Mononuclear cell (primary cell): Measurements from ENCODE around the gene PHF14. TPM values are rescaled to one million over a fixed set of nuclear protein-coding genes. Genes with fewer than 3 reads are reported as not detected.
"Not testable (repeated sequence)": the region's sequence is repeated elsewhere in the genome, so short reads cannot be mapped to it uniquely, and the experiment has no call there.

Experiments used
- H3K27me3 ChIP-seq: 2 replicates; pipeline ENCODE4 v1.6.0; 2011; ENCODE audit warnings: low read length, control low read depth; ENCODE audit not compliant: insufficient read depth
- H3K4me1 ChIP-seq: 2 replicates; pipeline ENCODE4 v1.5.1; 2011; ENCODE audit warnings: mild to moderate bottlenecking, low read length, control low read depth; ENCODE audit not compliant: insufficient read depth
- H3K4me3 ChIP-seq: 2 replicates; pipeline ENCODE4 v1.5.1; 2011; ENCODE audit warnings: mild to moderate bottlenecking, low read length, moderate library complexity
- H3K9me3 ChIP-seq: 2 replicates; pipeline ENCODE4 v1.5.1; 2011; ENCODE audit warnings: low read depth, mild to moderate bottlenecking, control low read depth, low read length
- total RNA-seq: library from RNA; depleted of rRNA; stranded (reverse); fragments of >200 nt; gene quantifications from one replicate; pipeline ENCODE4 v1.2.3, GENCODE V29; 2012

PHF14 gene, protein sequence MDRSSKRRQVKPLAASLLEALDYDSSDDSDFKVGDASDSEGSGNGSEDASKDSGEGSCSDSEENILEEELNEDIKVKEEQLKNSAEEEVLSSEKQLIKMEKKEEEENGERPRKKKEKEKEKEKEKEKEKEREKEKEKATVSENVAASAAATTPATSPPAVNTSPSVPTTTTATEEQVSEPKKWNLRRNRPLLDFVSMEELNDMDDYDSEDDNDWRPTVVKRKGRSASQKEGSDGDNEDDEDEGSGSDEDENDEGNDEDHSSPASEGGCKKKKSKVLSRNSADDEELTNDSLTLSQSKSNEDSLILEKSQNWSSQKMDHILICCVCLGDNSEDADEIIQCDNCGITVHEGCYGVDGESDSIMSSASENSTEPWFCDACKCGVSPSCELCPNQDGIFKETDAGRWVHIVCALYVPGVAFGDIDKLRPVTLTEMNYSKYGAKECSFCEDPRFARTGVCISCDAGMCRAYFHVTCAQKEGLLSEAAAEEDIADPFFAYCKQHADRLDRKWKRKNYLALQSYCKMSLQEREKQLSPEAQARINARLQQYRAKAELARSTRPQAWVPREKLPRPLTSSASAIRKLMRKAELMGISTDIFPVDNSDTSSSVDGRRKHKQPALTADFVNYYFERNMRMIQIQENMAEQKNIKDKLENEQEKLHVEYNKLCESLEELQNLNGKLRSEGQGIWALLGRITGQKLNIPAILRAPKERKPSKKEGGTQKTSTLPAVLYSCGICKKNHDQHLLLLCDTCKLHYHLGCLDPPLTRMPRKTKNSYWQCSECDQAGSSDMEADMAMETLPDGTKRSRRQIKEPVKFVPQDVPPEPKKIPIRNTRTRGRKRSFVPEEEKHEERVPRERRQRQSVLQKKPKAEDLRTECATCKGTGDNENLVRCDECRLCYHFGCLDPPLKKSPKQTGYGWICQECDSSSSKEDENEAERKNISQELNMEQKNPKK
- total RNA-seq: 21.9 TPM

DNA sequence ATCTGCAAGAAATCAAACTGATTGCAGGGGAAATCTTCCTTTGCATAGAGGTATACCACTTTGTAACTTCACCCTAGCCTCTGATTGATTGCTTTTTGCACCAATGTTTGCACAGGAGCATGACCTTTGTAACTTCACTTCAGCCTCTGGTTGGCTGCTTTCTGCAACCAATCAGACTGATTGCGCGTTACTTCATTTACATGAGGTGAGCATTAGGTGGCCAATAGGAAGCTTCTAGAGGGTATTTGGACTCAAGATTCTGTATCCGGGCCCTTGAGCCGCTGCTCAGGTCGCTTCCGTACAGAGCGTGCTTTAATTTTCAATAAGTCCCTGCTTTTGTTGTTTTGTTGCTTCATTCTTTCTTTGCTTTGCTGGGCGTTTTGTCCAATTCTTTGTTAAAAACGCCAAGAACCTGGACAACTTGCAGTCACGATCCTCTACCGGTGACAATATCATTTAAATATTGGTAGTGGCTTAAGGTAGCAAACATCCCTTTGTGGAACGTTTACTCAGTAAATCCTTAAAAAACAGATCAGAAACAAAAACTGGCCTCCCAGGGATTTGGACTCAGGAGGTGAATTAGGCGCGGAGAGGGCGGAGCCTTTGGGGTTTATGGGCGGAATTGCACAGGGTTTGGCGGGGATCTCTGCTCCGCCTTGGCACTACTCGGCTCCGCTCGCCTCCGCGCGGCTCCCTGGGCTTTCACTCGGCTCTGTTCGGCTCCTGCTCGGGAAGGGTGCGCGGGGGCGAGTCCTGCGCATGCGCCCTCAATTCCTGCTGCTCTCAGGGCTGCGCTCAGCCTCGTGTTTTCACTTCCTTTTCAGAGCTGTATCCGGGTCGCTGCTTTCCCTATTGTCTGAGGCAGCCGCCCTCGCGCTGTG, at the start of gene PHF14:
Gene PHF14, plus strand, starts transcription at position 812 of the 881 bp plus-strand sequence. CDS start 452 bp downstream, outside the sequence.
- H3K27me3 ChIP-seq: peaks cover 13% of the 10 kb centered on the region
- H3K4me1 ChIP-seq: peaks cover 18% of the 10 kb centered on the region
- H3K4me3 ChIP-seq: peak within 1 kb of the TSS; percentile 50
- no peaks in the 10 kb centered on the region for H3K9me3 ChIP-seq

DNA sequence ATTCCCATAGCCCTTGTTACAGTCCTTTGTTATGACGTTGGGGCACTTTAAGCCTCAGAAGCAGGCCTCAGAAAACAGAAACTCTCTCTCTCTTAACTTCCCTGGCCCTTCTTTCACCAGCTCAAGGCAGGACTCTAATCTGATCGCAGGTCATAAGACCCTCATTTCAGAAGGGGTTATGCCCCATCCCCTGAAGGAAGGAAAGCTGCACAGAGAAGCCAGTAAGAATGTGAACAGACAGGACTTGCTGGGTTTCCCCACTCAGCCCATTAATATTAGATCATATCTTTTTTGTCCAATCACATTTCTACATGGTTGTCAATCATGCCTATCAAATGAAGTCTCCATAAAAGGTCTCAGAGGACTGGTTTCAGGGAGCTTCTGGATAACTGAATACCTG, 49.3 kb upstream of the PHF14 start:
- H3K4me1 ChIP-seq: no peaks in the 10 kb centered on the region
- H3K27me3 ChIP-seq: no peaks in the 10 kb centered on the region
- no peaks in the 10 kb centered on the region for H3K9me3 ChIP-seq
- H3K4me3 ChIP-seq: no peak overlapping the region

DNA sequence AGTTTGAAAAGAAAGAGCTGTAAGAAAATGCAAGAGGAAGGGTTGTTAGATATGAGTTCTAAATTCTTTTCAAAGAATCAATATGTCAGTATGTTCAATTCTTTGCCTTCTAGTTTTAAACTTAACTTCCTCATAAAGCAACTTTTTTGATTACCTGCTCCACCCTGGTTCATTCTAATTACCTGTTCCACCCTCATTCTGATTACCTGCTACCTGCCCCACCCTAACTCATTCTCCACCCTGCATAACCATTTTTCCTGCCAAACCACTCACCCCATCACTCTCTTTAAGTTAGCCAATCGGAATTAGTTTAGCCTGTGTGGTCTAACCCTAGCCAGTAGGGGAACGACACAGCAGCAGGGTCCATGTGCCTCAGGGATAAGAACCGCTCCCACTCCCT, 45.5 kb upstream of the PHF14 start:
- not testable (repeated sequence) for H3K9me3 ChIP-seq, H3K27me3 ChIP-seq, H3K4me1 ChIP-seq, H3K4me3 ChIP-seq

DNA sequence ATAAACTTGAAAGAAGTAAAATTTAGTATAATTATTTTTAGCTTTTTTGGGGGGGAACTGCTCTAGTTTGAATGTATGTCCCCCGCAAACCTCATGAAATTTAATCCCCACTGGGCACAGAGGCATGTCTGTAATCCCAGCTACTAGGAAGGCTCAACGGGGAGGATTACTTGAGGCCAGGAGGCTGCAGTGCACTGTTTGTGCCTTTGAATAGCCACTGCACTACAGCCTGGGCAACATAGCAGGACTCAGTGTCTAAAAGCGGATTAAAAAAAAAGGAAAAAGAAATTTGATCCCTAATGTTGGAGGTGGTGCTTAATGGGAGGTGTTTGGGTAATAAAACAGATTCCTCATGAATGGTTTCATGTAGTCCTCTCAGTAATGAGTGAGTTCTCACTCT, 43.1 kb upstream of the PHF14 start:
- H3K4me3 ChIP-seq: no peak overlapping the region
- no peaks in the 10 kb centered on the region for H3K4me1 ChIP-seq
- H3K27me3 ChIP-seq: no peaks in the 10 kb centered on the region
- no peaks in the 10 kb centered on the region for H3K9me3 ChIP-seq

DNA sequence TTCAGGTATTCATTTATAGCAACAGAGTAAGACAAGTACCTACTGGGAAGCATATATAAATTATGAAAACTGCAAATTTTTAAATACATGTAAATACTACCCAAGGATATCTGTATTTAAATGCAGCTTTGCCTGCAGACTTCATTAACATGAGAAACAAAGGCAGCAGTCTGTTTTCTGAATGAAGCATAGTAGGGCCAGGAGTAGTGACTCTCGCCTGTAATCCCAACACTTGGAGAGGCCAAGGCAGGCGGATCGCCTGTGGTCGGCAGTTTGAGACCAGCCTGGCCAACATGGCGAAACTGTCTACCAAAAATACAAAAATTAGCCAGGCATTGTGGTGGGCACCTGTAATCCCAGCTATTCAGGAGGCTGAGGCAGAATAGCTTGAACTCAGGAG, 42.5 kb upstream of the PHF14 start:
- H3K27me3 ChIP-seq: no peaks in the 10 kb centered on the region
- no peaks in the 10 kb centered on the region for H3K4me1 ChIP-seq
- H3K9me3 ChIP-seq: no peaks in the 10 kb centered on the region
- H3K4me3 ChIP-seq: no peak overlapping the region

DNA sequence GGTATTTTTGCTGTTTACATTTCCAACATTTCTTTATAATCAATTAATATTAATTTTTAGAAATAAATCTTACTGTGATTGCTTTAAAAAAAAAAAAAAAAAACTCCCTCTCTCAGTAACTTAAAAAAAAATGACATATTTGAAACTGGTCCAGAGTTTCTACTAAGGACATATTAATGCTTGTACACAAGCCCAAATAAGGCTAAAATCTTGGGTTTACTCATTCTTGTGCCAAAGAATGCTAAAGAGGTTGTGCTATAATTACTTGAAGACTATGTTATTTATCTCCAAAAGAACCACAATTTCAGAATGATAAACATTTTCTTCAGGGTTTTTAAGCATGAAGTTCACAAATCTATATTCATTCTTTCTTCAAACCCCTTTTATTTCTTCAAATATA, 39.4 kb upstream of the PHF14 start:
- H3K9me3 ChIP-seq: no peaks in the 10 kb centered on the region
- no peaks in the 10 kb centered on the region for H3K27me3 ChIP-seq
- no peak overlapping the region for H3K4me3 ChIP-seq
- H3K4me1 ChIP-seq: peaks cover 2% of the 10 kb centered on the region

DNA sequence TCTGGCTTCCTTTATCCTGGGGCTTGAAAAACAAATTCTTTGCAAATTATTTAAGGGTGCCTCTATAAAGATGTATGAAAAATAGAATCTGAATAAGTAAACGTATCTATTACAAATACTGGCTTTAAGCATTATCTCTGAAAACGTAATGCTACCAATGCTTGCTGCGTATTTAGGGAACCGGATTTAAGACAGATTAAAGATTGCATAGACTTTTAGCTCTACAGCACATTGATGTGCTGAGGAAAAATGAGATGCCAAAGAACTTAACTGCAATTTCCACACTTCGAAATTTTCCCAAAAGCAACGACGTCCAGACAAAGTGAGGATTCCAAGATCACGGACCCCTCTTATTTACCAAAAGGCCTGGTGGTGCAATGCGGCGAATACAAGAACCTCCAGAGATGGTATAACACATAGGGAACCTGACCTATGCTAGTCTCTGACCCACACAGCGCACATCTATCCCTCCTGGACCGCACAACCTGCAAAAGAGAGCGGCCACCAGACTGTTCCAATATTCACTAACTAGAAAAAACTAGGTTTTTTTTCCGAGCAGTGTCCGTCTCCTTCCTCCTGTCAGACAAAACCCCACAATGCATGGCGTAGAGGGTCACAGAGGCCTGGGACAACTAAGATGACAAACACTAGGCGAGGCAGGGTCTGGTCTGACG, 34.3 kb upstream of the PHF14 start:
- Histone ChIP-seq H3K9me3 (no peaks in the 10 kb centered on the region), H3K4me3 (peak overlapping the region; percentile 92), H3K27me3 (no peaks in the 10 kb centered on the region), H3K4me1 (peaks cover 13% of the 10 kb centered on the region)

DNA sequence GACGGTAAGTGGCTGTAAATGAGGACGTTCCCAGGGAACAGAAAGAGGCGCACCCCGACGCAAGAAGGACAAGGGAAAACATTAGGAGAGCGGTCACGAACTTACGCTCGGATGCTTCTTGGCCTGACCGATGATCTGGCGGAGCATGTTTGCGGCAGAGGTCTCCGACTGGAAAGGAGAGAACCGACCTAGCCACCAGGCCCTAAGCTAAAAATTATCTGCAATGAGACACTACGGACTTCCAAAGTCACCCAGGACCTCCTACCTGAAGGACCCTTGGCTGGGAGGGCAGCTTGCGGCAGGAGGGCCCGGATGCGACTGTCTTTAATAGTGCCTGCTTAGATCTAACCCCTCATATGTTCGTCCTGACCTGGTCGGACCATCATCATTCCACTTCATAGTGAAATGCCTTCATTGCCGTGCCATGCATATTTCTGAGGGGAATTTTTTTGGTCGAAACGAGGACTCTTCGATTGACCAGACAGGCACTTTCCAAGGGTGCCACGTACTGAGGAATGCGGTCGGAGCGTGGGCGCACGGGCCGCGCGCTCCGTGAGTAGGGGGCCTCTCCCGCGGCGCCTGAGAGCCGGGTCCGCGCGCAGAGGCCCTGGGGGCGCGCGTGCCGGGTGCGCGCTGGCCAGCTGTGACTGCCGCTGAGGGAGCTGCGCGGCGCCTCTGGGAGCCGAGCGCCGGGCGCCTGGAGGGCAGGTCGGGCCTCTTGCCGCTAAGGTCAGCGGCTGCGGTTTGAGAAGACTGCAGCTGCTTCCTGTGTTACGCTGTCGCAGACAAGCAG, 33.6 kb upstream of the PHF14 start:
- peak overlapping the region; percentile 92 for H3K4me3 ChIP-seq

DNA sequence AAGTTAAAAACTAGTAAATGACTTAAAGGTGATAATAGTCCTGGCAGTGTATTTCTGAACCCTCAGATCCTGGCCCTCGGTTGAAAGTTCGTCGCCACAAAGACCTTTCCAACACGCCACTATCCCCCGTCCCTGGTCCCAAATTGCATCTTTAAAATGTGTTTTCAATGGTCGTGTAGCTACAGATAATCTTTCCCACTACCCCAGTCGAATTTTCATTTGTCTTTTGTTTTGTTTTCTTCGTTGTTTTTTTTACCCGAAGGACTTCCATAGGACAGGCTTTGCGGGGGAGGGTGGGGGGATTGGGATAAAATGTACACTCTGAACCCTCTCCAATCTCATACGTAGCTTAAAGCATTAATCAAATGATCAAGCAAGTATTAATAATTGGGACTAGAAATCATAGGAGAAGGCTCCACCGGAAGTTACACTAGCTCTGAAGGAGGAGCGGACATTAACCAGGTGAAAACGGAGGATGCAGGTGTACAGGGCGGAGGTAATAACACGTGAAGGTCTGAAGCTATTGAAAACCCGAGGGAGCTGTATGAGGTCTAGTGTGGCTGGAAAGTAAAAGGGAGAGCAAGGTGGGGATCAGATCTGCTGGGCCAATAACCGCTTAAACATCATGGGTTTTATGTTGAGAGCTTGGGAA, 32.8 kb upstream of the PHF14 start:
- peak overlapping the region; percentile 92 for H3K4me3 ChIP-seq

More for the DNA sequence above, 33.6 kb upstream of the PHF14 start:
- Histone ChIP-seq H3K9me3 (no peaks in the 10 kb centered on the region), H3K4me1 (peaks cover 13% of the 10 kb centered on the region), H3K27me3 (no peaks in the 10 kb centered on the region)

DNA sequence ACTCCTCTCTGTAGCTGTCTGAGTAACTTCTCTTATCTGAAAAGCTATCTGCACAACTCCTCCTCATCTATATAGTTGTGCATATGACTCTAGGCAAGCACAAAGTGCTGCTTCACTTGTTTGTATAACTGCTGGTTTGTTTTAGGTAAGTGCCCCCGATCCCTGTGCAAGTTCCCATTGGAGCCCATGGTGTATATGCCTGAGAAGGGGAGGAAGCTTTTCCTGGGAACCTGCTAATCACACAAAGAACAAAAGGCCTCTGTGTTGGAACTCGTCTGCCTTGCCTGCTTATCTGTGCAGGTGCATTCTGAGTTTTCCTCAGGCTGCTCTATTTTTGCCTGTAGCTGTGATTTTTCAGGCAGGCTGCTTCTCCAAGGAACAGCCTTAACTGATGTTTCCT, 23.2 kb upstream of the PHF14 start:
- Histone ChIP-seq H3K4me1 (no peaks in the 10 kb centered on the region), H3K9me3 (no peaks in the 10 kb centered on the region), H3K27me3 (no peaks in the 10 kb centered on the region), H3K4me3 (no peak overlapping the region)

More for the DNA sequence above, 32.8 kb upstream of the PHF14 start:
- peaks cover 13% of the 10 kb centered on the region for H3K4me1 ChIP-seq
- H3K27me3 ChIP-seq: no peaks in the 10 kb centered on the region
- H3K9me3 ChIP-seq: no peaks in the 10 kb centered on the region

DNA sequence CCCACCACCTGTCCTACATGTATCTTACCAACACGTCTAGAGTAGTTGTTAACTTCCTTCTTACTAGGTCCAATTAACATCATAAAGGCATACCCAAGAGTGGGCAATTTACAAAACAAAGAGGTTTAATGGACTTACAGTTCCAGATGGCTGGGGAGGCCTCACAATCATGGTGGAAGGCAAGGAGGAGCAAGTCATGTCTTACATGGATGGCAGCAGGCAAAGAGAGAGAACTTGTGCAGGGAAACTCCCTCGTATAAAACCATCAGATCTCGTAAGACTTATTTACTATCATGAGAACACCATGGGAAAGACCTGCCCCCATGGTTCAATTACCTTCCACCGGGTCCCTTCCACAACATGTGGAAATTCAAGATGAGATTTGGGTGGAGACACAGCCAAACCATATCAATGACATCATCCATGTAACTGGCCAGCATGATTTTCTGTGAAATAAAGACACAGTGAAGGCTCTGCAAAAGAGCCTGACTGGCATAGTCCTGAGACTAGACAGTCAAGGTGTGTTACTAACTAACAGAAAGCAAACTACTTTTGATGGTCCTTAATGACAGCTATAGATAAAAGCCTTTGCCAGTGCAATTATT, 22.6 kb upstream of the PHF14 start:
- H3K27me3 ChIP-seq, H3K9me3 ChIP-seq, H3K4me3 ChIP-seq, H3K4me1 ChIP-seq: not testable (repeated sequence)

DNA sequence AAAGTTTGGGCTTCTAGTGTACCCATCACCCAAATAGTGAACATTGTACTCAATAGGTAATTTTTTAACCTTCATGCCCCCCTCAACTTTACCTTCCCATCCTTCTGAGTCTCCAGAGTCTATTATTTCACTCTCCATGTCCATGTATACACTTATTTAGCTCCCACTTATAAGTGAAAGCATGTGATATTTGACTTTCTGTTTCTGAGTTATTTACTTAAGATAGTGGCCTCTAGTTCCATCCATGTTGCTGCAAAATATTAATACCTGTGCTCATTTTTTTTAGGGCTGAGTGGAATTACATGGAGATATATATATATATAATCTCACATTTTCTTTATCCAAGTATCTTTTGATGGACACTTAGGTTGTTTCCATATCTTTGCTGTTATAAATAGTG, 21.1 kb upstream of the PHF14 start:
- no peaks in the 10 kb centered on the region for H3K4me1 ChIP-seq
- no peaks in the 10 kb centered on the region for H3K9me3 ChIP-seq
- H3K27me3 ChIP-seq: no peaks in the 10 kb centered on the region
- no peak overlapping the region for H3K4me3 ChIP-seq
